ENCODE results near the gene SHISA4.
"Not testable (repeated sequence)": the region's sequence is repeated elsewhere in the genome, so short reads cannot be mapped to it uniquely, and the experiment has no call there.

Gene SHISA4, protein sequence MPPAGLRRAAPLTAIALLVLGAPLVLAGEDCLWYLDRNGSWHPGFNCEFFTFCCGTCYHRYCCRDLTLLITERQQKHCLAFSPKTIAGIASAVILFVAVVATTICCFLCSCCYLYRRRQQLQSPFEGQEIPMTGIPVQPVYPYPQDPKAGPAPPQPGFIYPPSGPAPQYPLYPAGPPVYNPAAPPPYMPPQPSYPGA

DNA sequence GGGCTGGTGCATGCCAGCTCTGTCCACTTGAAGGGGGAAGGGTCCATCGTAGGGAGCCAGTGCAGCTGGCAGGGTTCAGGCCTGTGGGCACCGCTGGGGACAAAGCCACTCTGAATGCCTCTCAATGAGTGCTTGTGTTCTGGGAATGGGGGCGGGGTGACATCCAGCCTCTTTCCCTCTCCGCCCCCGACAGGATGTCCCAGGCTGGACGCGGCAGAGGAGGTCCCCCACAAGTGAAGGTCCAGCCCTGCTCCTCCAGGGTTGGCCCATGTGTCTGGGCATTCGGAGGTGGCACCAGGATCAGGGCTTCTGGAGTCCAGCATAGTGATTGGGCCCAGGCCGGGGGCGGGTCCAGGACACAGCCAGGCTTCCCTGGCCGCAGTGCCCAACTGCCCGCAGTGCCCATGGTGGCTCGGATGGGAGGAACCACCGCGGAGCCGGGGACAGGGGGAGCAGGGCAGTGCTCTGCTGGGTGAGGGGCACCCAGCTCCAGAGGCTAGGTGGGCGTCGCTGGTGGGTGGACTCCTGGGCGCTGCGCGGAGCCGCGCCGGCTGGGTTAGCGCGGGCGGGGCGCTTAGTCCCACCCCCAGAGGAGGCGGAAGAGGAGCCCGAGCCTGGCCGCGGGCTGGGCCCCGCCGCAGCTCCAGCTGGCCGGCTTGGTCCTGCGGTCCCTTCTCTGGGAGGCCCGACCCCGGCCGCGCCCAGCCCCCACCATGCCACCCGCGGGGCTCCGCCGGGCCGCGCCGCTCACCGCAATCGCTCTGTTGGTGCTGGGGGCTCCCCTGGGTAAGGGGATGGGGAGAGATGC lies at the start of gene SHISA4:
SHISA4 (plus strand) TSS at position 617 of the 808 bp plus-strand sequence; CDS start at position 714, 97 bp downstream.
- DNase-seq, result peak; percentile 43 to 56

DNA sequence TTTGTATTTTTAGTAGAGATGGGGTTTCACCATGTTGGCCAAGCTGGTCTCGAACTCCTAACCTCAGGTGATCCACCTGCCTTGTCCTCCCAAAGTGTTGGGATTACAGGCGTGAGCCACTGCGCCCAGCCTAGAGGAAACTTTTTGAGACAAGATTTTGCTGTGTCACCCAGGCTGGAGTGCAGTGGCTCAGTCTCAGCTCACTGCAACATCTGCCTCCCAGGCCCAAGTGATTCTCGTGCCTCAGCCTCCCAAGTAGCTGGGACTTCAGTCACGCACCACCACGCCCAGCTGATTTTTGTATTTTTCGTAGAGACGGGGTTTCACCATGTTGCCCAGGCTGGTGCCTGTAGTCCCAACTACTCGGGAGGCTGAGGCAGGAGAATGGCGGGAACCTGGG lies 49.6 kb upstream of the SHISA4 start:
- not testable (repeated sequence) for DNase-seq

DNA sequence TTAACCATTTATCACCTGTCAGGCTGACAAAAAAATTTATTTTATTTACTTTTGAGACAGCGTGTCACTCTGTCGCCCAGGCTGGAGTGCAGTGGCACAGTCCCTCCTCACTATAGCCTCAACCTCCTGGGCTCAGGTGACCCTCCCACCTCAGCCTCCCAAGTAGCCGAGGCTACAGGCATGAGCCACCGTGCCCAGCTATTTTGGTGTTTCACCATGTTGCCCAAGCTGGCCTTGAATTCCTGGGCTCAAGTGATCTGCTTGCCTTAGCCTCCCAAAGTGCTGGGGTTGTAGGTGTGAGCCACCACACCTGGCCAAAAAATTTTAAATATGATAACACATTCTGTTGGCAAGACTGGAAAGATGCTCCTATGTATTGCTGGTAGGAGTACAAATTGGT lies 48.6 kb upstream of the SHISA4 start:
- no peak for DNase-seq

DNA sequence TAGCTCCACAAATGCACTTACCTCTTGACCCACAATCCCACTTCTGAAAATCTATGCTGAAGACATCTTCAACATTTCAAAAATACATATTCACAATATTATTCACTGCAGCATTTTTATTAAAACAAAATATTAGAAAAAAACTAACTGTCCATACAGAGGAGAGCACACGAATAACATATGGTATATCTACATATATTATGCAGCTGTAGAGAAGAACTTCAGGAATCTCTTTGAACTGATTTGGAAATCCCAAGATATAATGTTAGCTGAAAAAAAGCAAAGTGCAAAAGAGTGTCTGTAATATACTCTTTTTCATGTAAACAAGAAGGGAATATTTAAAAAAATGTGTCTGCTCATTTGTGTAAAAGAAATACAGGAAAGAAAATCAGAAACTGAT lies 48.2 kb upstream of the SHISA4 start:
- no peak for DNase-seq

DNA sequence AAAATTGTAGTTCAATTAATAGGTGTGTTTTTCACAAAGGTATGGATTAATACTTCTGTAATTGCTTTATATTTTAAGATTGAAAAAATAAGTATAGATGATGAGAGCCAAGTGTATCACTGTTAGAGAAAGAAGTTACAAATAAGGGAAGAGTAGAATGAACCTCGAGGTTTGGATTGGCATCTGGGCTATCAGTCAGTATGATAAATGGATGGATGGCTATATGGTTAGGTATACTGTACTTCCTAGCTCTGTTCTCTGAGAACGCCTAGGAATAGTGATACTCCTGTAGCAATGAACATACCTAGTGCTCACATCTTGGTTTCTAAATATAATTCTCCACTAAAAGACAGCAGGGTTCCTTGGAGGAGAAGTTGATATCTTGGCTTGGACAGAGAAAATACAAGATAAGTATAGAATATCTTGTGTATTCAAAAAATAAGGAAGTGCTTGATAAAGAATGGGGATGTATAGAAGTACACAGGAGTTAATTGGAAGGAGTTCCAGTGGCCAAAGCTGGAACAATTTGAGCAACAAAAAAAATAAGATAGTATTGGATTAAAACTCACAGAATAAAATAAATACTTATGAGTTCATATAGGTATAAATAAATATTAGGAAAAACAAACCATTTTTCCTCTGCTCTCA lies 47.3 kb upstream of the SHISA4 start:
- no peak for DNase-seq

DNA sequence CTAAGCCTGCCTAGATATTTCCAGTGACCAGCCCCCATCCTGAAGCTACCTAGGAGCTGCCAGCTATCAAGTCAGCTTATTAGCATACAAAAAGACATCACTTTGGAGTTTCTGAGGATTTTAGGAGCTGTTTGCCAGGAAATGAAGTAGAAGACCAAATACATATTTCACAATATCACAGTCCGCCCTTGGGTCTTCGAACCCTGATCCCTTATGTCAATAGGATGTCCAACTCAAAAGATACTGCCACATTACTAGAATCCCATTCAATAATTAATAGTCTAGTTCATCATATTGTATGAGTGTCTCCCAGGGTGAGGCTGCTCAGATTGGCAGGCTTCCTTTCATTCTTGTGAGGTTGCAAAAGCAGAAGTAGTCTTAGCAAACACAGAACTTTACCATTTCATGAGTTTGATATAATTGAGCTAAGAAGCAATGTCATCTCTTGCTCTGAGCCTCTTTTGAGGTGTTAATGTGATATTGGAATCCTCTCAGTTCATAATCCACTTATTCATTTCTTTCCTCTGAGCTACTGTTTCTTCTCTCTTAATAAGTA lies 46.1 kb upstream of the SHISA4 start:
- no peak for DNase-seq

DNA sequence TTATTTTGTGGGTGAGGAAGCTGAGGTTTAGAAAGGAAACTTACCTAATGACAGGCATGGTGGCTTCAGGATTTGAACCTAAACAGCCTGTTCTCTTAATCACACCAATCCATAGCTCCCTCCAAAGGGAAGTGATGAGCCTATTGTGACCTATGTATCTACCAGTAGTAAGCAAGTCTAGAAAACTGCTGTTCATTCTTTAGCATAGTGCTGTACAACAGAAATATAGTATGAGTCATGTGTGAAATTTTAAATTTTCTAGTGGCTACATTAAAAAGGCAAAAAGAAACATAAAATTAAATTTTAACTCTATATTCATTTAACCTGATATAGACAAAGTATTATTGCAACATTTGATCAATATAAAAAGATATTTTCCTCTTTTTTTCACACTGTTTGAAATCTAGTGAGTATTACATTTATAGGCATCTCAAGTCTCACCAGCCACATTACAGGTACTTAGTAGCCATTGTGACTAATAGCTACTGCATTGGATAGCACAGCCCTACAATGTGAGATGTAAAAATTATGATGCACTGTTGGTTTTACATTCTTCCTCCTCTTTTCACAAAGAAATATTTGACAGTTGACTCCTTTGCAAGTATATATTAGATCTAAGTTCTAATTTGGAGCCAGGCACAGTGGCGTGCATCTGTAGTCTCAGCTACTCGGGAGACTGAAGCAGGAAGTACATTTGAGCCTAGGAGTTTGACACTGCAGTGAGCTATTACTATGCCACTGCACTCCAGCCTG lies 43.2 kb upstream of the SHISA4 start:
- no peak for DNase-seq

DNA sequence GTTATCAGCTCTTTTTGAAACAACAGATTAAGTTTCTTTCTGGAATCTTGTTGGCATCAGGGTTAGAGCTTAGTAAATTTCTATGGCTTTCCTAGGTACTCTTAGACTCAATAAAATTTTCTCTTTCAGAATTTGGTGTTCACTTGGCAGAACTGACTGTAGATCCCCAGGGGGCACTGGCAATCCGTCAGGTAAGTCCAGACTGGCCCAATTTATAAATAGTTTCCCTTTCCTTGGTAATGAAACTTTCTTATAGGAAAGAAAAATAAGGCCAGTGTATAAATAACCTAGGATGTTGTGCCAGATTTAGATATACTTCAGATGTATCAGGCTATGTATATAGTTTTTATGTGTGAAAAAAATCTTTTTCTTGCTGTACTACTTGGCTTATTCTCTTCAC lies 41.5 kb upstream of the SHISA4 start:
- no peak for DNase-seq

DNA sequence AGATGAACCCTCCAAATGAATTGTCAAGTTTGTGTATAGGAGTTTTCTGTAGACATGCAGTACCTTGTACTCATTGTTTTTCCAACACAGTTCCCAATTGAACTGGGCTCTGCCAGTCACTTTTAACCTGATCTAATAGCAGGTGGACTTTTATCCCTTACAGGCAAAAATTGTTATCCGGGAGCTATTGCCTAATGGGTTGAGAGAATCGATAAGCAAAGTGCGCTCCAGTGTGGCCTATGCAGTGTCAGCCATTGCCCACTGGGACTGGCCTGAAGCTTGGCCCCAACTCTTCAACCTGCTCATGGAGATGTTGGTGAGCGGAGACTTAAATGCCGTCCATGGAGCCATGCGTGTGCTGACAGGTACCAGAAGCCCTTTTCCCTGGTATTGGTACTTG lies 40.5 kb upstream of the SHISA4 start:
- no peak for DNase-seq

DNA sequence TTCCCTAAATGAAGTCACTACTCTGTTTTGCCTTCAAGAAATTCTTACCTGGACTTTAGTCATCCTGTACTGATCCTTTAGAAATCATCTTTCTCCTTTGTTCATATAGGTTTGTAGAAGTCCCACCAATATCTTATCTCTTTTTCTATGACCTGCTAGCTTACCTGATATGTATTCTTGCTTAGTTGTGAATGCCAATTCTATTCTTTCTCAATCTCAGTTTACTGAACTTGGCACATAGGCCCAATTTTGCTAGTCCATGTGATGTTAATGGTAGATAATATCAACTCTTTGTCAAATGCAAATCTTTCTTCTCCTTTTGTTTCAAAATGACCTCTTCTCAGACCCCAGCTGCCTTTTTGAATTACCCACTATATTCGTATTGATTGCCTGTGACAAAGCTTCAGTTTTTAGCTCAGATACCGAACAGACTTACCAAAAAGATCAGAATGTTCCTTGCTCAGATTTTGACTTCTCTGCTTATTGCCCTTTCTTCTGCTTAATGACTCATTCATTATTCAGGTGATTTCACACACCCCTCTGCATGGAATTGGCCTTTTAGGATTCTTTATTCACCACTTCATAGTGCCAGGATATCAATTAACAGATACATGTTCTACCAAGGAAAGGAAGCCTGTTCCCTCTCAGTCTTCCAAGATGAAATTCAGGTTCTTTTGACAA lies 39.2 kb upstream of the SHISA4 start:
- DNase-seq, result no peak

DNA sequence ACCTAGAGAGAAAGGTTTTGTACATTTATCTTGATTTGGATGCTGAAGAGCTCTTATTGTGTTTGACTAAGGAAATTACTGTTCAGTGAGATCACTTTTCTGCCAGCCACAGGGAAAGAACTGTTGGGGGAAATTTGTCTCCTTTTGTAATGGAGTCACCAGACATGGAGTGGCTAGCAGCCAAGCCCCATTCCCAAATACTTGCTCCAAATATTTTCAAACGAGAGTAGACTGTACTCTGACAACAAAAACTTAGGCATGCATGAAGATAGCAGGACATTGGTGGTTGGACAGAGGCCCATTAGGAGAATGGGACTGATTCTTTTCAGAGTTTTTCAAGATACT lies 38.7 kb upstream of the SHISA4 start:
- no peak for DNase-seq

DNA sequence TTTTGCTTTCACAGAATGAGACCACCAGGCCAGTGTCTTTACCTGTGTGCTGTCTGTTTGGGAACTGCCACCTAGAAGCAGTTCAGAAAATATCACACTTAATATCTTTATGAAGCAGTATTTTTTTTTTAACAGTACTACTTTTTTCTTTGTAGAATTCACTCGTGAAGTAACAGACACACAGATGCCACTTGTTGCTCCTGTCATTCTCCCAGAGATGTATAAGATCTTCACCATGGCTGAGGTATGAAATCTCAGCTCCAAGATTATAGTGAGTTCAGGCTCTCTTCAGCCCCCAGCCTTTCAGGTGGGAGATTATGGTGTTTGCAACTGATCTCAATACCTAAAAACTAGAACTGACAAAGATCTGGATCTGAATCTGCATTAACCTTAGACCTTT lies 36.7 kb upstream of the SHISA4 start:
- DNase-seq, result no peak

DNA sequence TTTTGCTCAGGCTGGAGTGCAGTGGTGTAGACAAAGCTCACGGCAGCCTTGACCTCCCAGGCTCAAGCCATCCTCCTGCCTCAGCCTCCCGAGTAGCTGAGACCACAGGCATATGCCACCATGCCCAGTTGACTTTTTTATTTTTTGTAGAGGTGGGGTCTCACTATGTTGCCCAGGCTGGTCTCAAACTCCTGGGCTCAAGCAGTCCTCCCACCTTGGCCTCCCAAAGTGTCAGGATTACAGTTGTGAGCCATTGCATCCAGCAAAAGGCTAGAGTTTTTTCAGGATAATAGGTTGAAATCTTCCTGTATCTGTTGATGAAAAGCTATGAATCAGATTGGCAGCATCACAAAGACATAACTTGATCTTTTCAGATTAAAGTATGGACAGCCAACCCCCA lies 32.0 kb upstream of the SHISA4 start:
- DNase-seq, result not testable (repeated sequence)

DNA sequence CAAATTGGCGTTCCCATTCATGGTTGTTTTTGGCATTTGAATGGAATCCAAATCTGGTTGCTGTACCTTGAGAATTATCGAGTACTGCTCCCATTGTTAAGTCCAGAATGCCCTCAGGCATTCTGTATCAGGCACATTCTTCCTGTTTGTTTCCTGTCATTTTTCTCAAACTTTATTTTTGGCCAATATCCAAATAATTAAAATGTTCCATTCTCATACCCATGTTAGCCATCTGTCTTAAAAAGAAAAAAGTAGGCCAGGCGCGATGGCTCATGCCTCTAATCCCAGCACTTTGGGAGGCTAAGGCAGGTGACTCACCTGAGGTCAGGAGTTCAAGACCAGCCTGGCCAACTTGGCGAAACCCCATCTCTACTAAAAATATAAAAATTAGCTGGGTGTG lies 29.3 kb upstream of the SHISA4 start:
- no peak for DNase-seq

DNA sequence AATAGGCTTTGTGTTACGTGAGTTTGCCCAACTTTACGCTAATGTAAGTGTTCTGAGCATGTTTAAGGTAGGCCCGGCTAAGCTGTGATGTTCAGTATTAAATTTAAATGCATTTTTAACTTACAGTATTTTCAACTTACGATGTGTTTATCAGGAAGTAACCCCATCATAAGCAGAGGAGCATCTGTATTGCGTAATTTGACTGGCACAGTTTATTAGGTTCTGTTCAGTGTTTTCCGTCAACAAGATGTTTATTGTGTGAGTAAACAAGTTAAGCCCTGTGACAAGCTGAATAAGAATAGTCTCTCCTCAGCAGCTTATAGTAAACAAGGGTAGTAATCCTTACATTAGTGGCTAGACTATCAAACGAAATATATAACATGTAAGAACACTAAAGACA lies 27.2 kb upstream of the SHISA4 start:
- DNase-seq, result no peak

DNA sequence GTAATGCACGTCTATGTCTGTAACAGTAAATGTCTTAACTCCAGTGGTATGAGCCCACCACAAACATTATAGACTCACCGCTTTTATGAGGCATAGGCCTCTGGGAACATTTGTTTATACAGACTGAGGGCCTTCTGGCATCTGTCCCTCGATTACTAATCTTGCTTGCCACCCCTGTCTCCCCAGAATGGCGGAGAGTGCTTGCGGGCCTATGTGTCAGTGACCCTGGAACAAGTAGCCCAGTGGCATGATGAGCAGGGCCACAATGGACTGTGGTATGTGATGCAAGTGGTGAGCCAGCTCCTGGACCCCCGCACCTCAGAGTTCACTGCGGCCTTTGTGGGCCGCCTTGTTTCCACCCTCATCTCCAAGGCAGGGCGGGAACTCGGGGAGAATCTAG lies 18.3 kb upstream of the SHISA4 start:
- DNase-seq, result no peak

DNA sequence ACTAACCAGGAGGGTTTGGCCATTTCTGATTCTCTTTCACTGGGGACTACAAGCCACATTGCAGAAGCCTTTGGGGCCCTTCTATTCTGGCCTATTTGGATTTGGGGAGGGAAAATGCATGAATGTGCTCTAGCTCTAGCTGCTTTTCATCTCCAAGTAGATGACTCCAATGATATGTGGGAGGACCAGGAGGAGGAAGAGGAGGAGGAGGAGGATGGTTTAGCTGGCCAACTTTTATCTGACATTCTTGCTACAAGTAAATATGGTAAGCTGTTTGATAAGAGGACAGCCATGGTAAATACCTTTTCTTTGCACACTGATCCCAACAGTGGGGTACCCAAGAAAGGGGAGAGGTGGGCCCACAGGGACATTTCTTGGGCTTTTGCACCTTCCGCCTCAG lies 14.0 kb upstream of the SHISA4 start:
- no peak for DNase-seq

DNA sequence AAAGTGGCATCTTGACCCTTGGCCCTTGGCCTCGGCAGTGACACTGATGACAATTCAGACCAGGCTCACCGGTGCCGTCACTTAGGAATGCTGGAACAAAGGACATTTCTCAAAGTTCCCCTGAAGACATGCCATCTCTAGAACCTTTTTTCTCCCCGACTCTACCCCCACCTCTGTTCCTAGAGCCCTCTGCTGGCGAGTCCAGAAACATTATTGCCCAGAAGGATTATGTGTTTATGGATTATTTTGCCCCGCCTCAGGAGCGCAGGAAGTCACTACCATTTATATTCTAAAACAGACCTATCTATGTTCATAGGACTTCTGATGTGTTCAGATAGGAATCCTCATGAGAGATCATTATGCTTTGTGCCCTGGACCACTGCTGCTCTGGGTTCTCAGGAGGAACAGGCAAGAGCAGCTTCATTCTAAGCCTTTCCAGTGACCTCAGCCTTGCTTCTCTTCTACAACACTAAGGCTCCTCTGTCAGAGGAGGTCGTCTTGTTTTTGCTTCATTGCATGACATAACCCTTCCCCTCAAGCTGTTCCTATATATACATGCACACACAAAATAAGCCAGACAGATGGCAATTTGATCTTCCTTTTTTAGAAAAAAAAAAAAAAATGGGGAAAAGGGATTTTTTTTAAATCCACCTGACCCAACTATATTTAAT lies 12.4 kb upstream of the SHISA4 start:
- DNase-seq, result no peak

DNA sequence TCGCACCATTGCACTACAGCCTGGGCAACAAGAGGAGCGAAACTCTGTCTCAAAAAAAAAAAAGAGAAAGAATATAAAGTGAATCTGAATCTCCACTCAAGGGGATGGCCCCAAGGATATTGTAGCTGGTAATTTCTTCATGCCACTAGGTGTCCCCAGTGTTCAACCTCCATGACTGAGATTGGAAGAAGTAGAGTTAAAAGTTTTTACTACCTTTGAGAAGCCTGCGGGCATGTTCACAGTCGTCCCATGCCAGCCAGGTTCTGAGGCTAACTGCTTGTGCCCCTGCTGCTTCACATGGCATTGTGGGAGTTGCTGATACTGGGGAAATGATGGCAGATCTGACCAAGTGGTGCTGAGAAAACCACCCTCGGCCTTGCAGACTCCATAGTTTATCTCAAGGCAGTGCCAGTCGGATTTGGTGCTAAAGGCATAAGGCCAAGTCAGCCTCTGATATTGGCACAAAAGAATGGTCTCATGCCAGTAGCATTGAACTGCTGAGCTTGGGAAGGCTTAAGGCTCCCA lies 10.8 kb upstream of the SHISA4 start:
- peak in 1 of 2 experiments; percentile 13 for DNase-seq

DNA sequence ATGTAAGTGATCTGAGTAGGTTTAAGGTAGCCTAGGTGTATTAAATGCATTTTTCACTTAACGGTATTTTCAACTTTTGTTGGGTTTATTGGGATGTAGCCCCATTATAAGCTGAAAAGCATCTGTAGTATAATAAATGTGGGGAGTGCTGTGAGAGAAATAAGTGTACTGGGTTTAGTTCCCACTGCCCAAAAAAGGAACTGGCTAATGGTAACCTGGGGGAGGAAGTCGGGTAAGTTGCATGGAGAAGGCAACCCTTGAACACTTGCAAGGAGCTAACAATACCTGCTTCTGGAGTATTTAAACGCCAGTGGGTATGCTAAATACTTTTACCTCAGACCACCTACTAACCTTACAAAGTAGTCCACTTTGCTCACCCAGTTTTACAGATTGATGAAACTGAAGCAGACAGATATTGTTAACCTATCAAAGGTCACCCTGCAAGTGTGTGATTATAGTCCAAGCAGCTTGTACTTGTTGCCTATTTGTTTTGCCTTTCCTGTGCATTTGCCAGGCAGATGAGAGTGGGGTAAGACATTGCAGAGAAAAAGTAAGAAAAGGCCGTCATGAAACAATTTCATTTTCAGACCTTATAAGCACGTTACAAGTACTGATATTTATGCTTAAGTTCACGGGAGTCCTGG lies 7.6 kb upstream of the SHISA4 start:
- no peak for DNase-seq

DNA sequence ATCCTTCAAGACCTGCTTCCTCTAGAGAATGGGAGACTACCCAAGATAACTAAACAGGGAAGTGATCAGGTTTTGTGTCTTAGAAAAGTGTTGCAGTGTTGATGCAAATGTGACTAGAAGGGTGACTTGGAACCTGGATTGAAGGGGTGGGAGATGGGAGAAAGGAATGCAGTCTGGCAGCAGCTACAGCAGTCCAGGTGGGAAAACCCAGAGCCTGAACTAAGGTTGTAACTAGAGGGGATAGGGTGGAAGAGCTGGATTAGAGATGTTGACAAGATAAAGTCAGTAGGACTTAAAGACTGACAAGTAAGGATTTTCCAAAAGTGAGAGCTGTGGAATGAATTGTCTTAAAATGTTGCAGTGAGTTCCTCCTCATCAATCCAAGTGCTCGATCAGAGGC lies 7.1 kb upstream of the SHISA4 start:
- DNase-seq, result no peak

All from SHP77 (cell line).